GM18909 (cell line): ENCODE measurements around the gene LRFN3.
"Not testable (repeated sequence)": the region's sequence is repeated elsewhere in the genome, so short reads cannot be mapped to it uniquely, and the experiment has no call there.

Experiments used
- ATAC-seq: cut with Tn5 transposase; IDR thresholded peaks from one replicate; pipeline ENCODE4 v1.9.1; 2021; ENCODE audit warnings: mild to moderate bottlenecking; ENCODE audit not compliant: unreplicated experiment, poor library complexity

LRFN3 gene

GRCh38 chr19:35904311-35905068, 31.7 kb upstream of the LRFN3 start:
- ATAC-seq, result no peak

- no peak for ATAC-seq
Observed at GRCh38 chr19:35905178-35905727, 30.9 kb upstream of the LRFN3 start.

- no peak for ATAC-seq
Observed at GRCh38 chr19:35907377-35907745, 28.8 kb upstream of the LRFN3 start.

- no peak for ATAC-seq
Observed at GRCh38 chr19:35908010-35908441, 28.1 kb upstream of the LRFN3 start, which contains the start of gene TYROBP. TSS of gene TYROBP (minus strand) at chr19:35908295. CDS start at chr19:35908228, 67 bp downstream.

GRCh38 chr19:35908973-35909683, 27.0 kb upstream of the LRFN3 start:
- no peak for ATAC-seq

GRCh38 chr19:35909684-35910035, 26.5 kb upstream of the LRFN3 start:
- ATAC-seq, result no peak

GRCh38 chr19:35910355-35910754, 25.8 kb upstream of the LRFN3 start:
- ATAC-seq, result not testable (repeated sequence)

- no peak for ATAC-seq
Observed at GRCh38 chr19:35911173-35911572, 25.0 kb upstream of the LRFN3 start.

GRCh38 chr19:35911790-35912189, 24.4 kb upstream of the LRFN3 start:
- ATAC-seq, result no peak

GRCh38 chr19:35913589-35913988, 22.6 kb upstream of the LRFN3 start:
- ATAC-seq, result no peak

GRCh38 chr19:35915443-35915842, 20.7 kb upstream of the LRFN3 start:
- no peak for ATAC-seq

- no peak for ATAC-seq
Observed at GRCh38 chr19:35919306-35919705, 16.9 kb upstream of the LRFN3 start.

GRCh38 chr19:35921012-35921411, 15.2 kb upstream of the LRFN3 start:
- no peak for ATAC-seq

GRCh38 chr19:35925501-35925900, 10.7 kb upstream of the LRFN3 start:
- no peak for ATAC-seq

GRCh38 chr19:35928507-35928906, 7.7 kb upstream of the LRFN3 start:
- ATAC-seq, result no peak

- no peak for ATAC-seq
Observed at GRCh38 chr19:35929876-35930275, 6.3 kb upstream of the LRFN3 start.

- peak; percentile 95 for ATAC-seq
Observed at GRCh38 chr19:35931161-35931873, 4.9 kb upstream of the LRFN3 start.

- no peak for ATAC-seq
Observed at GRCh38 chr19:35931874-35932202, 4.3 kb upstream of the LRFN3 start.

- ATAC-seq, result no peak
Observed at GRCh38 chr19:35932291-35932936, 3.8 kb upstream of the LRFN3 start.

GRCh38 chr19:35936738-35937268, 629 bp downstream of the LRFN3 start:
- ATAC-seq, result no peak
